ENCODE measurements around the gene GPATCH8. TPM values are rescaled to one million over a fixed set of nuclear protein-coding genes. Genes with fewer than 3 reads are reported as not detected.

The GPATCH8 gene
- total and polyA plus RNA-seq, 9 of the 15 experiments (the other 6 are each of a cell fraction or from before 2014, with no cell fraction given), result 10.6 to 29.6 (median 13.2) TPM

DNA sequence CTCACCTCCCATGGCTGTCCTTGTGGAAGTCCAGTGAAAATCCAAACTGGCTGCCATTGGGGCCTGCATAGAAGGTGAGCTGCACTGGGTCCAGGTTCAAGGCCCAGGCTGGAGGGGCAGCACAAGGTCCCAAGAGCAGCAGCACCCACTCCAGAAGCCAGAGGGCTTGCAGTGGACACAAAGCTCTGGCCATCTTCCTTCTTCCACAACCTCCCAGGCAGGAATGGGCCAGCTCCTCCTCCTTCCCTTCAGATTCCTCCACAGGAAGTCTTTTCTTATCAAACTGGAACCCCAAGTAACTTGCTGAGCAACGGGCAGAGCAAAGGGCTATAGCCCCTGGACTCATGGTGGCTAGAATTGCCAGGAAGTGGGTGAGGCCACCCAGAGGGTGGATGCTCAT lies 113.9 kb downstream of the GPATCH8 start, which contains the start of gene ITGA2B:
Gene ITGA2B, minus strand, starts transcription at position 369 of the 400 bp plus-strand sequence. Its CDS starts 176 bp downstream, at position 193.
- intact Hi-C loops (cut with micrococcal nuclease), result loop anchor here (5.0 kb wide), 1 partner anchor 113 kb away; the partner anchor contains the start of gene GPATCH8
- Histone ChIP-seq H3K4me3 (peak within 1 kb of the TSS; percentile 5; the same call in 1 of the 2 replicates), H2AFZ (ENCODE audit: low read depth, low read length) (peak within 1 kb of the TSS; percentile 89), H3K9ac (ENCODE audit: insufficient read depth in 1 of 2, low read depth in 2 of 2, low read length in 2 of 2) (peak within 1 kb of the TSS; percentile 47 to 62; a peak in 3 of 4 replicates), H3K27ac (ENCODE audit: extremely low read depth, low read depth, low read length) (peak within 1 kb of the TSS; percentile 79), H3K79me2 (ENCODE audit: control insufficient read depth, insufficient read depth, low read length) (peaks cover 7% of the 10 kb centered on the region; the same call in 2 of the 3 replicates), H3K27me3 (ENCODE audit: control insufficient read depth in 2 of 2, insufficient read depth in 2 of 2, low read length in 2 of 2) (no peaks in the 10 kb centered on the region), H3K36me3 (ENCODE audit: control insufficient read depth, insufficient read depth, low read length) (no peaks in the 10 kb centered on the region), H3K9me1 (ENCODE audit: control insufficient read depth, insufficient read depth, low read length) (no peaks in the 10 kb centered on the region), H3K4me2 (ENCODE audit: insufficient read depth, low read length) (peak within 1 kb of the TSS; percentile 63), H3K9me3 (replicated peaks; ENCODE audit: control insufficient read depth, insufficient read depth, low read depth, low read length) (no peaks in the 10 kb centered on the region), H4K20me1 (replicated peaks; ENCODE audit: control insufficient read depth, insufficient read depth, low read length) (no peaks in the 10 kb centered on the region), H3K4me1 (replicated peaks in 1 of 2; ENCODE audit: control insufficient read depth in 2 of 2, insufficient read depth in 2 of 2, low read length in 2 of 2) (peaks cover 43 to 53% of the 10 kb centered on the region in 2 experiments)
- WGBS (ENCODE audit: insufficient coverage, low coverage, missing lambda C conversion rate), result 0% methylated on average over 1 of the region's 1 CpG
- DNase-seq (ENCODE audit: extremely low read depth in 1 of 4, low spot score in 3 of 4) (peak in 2 of 4 experiments; percentile 36 to 39), ATAC-seq (peak; percentile 4; the same call in 2 of the 3 replicates), FAIRE-seq (no peak)
- ChIA-PET POLR2A (interaction anchor here (0.6 to 1.4 kb wide), 5 partner anchors 14 to 191 kb away, joined by 3 to 6 read pairs (median 3); partner anchors contain the start of gene FAM171A2), CTCF (ENCODE audit: low intra/inter-chr PET ratio) (no interaction called here)
- in situ Hi-C loops (cut with MboI), result no loop called here
- TSS peak; percentile 80 for BruUV-seq (replicated peaks)
- no peak for TF ChIP-seq ZNF253 (CRISPR knock-in tag; conservative IDR thresholded peaks at IDR 0.05)
- TF ChIP-seq, protein P1, sequence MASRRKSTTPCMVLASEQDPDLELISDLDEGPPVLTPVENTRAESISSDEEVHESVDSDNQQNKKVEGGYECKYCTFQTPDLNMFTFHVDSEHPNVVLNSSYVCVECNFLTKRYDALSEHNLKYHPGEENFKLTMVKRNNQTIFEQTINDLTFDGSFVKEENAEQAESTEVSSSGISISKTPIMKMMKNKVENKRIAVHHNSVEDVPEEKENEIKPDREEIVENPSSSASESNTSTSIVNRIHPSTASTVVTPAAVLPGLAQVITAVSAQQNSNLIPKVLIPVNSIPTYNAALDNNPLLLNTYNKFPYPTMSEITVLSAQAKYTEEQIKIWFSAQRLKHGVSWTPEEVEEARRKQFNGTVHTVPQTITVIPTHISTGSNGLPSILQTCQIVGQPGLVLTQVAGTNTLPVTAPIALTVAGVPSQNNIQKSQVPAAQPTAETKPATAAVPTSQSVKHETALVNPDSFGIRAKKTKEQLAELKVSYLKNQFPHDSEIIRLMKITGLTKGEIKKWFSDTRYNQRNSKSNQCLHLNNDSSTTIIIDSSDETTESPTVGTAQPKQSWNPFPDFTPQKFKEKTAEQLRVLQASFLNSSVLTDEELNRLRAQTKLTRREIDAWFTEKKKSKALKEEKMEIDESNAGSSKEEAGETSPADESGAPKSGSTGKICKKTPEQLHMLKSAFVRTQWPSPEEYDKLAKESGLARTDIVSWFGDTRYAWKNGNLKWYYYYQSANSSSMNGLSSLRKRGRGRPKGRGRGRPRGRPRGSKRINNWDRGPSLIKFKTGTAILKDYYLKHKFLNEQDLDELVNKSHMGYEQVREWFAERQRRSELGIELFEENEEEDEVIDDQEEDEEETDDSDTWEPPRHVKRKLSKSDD (conservative IDR thresholded peaks at IDR 0.05; ENCODE audit: low read length), result 0 out of 2 replicates have a peak, but pooled peaks have one; percentile 23
- TF ChIP-seq CTCF (IDR thresholded peaks at IDR 0.05 in 2 of 3, conservative IDR thresholded peaks at IDR 0.05 in 1 of 3; ENCODE audit: insufficient read depth in 2 of 3, low read depth in 1 of 3, low read length in 3 of 3), result 0 out of 6 replicates have a peak, but pooled peaks of 1 of the 3 experiments have one; percentile 6

All from K562 (cell line).